HepG2 (cell line): ENCODE data around the gene HAP1. TPM values are rescaled to one million over a fixed set of nuclear protein-coding genes. Genes with fewer than 3 reads are reported as not detected.

Experiments
- ELF1 ChIP-seq: sonication (generic); formaldehyde crosslinking; IDR thresholded peaks from 2 replicates; pipeline ENCODE4 v1.4.0; 2020; ENCODE audit warnings: missing genetic modification reagents
- HMGXB4 ChIP-seq, 2 experiments: sonication (generic) in 1 of 2; formaldehyde crosslinking in 1 of 2; IDR thresholded peaks; 2 replicates each; pipeline versions ENCODE4 v1.4.0 to v1.6.1; 2018 to 2020; ENCODE audit warnings: missing genetic modification reagents in 2 of 2, borderline replicate concordance in 1 of 2, low read depth in 1 of 2, mild to moderate bottlenecking in 1 of 2, missing biosample characterization in 1 of 2
- JARID2 ChIP-seq: sonication (generic); formaldehyde crosslinking; IDR thresholded peaks from 2 replicates; pipeline ENCODE4 v1.8.1; 2023; ENCODE audit warnings: missing genetic modification reagents, inconsistent platforms; ENCODE audit not compliant: insufficient replicate concordance
- KLF15 ChIP-seq: sonication (generic); formaldehyde crosslinking; IDR thresholded peaks from 2 replicates; pipeline ENCODE4 v1.8.1; 2023; ENCODE audit warnings: borderline replicate concordance, mild to moderate bottlenecking, inconsistent platforms, missing genetic modification reagents, mixed read lengths
- KLF16 ChIP-seq, 2 experiments: sonication (generic) in 1 of 2; formaldehyde crosslinking in 1 of 2; IDR thresholded peaks; 2 replicates each; pipeline versions ENCODE4 v1.6.1 to v1.8.0; 2016 to 2023; ENCODE audit warnings: missing genetic modification reagents in 2 of 2, missing compliant biosample characterization in 1 of 2
- KMT2A ChIP-seq: sonication (generic); formaldehyde crosslinking; IDR thresholded peaks from 2 replicates; pipeline ENCODE4 v1.4.0; 2020; ENCODE audit warnings: missing genetic modification reagents
- MED13 ChIP-seq: sonication (generic); formaldehyde crosslinking; IDR thresholded peaks from 2 replicates; pipeline ENCODE4 v1.5.0; 2020; ENCODE audit warnings: missing genetic modification reagents
- NKX3-1 ChIP-seq: sonication (generic); formaldehyde crosslinking; IDR thresholded peaks from 2 replicates; pipeline ENCODE4 v1.5.0; 2020; ENCODE audit warnings: missing genetic modification reagents
- PHF5A ChIP-seq: IDR thresholded peaks from one replicate; pipeline ENCODE4 v1.6.1; 2018; ENCODE audit warnings: low read depth, missing genetic modification reagents; ENCODE audit not compliant: unreplicated experiment
- PPARG ChIP-seq: conservative IDR thresholded peaks from 2 replicates; pipeline ENCODE4 v1.6.1; 2016; ENCODE audit warnings: missing biosample characterization, missing genetic modification reagents
- RFXAP ChIP-seq: sonication (generic); formaldehyde crosslinking; IDR thresholded peaks from 2 replicates; pipeline ENCODE4 v1.4.0; 2020; ENCODE audit warnings: missing genetic modification reagents, borderline replicate concordance
- SALL1 ChIP-seq: sonication (generic); formaldehyde crosslinking; IDR thresholded peaks from 2 replicates; pipeline ENCODE4 v1.8.0; 2022; ENCODE audit warnings: mild to moderate bottlenecking, missing genetic modification reagents
- SAP130 ChIP-seq: IDR thresholded peaks from 2 replicates; pipeline ENCODE4 v1.6.1; 2016; ENCODE audit warnings: low read depth
- SIX1 ChIP-seq: sonication (generic); formaldehyde crosslinking; IDR thresholded peaks from 2 replicates; pipeline ENCODE4 v1.4.0; 2020; ENCODE audit warnings: missing genetic modification reagents, borderline replicate concordance
- SP4 ChIP-seq: sonication (generic); formaldehyde crosslinking; IDR thresholded peaks from 2 replicates; pipeline ENCODE4 v1.8.1; 2023; ENCODE audit warnings: mild to moderate bottlenecking, missing genetic modification reagents
- XRCC5 ChIP-seq: fragments of 200-400 bp; formaldehyde crosslinking; optimal IDR thresholded peaks from 2 replicates; pipeline ENCODE3; 2017; ENCODE audit warnings: mild to moderate bottlenecking, low read length
- ZBTB7A ChIP-seq: sonication (generic); formaldehyde crosslinking; IDR thresholded peaks from 2 replicates; pipeline ENCODE4 v1.8.0; 2022; ENCODE audit warnings: mild to moderate bottlenecking, missing genetic modification reagents
- ZNF510 ChIP-seq: sonication (generic); formaldehyde crosslinking; IDR thresholded peaks from 2 replicates; pipeline ENCODE4 v1.4.0; 2020; ENCODE audit warnings: low read depth, mild to moderate bottlenecking, missing genetic modification reagents
- ZNF792 ChIP-seq: IDR thresholded peaks from 2 replicates; pipeline ENCODE4 v1.6.1; 2016
- polyA plus RNA-seq, 8 experiments: library from polyadenylated mRNA; depleted of rRNA in 3 of 8; stranded (reverse) in 7 of 8; unstranded in 1 of 8; fragments of >200 nt; fragmentation: Illumina TruSeq in 4 of 8; extraction: Trizol in 4 of 8; gene quantifications; 2 replicates each; pipeline versions ENCODE4 v1.2.1 to v1.2.3, GENCODE V29; 2011 to 2016; ENCODE audit warnings: low read depth in 4 of 8, missing spikeins in 1 of 8, mixed read lengths in 1 of 8; ENCODE audit not compliant: insufficient read depth in 1 of 8
- total RNA-seq, 5 experiments: library from RNA; depleted of rRNA; stranded (reverse); fragments of >200 nt; fragmentation: Illumina TruSeq; extraction: Trizol; gene quantifications; 2 replicates each; pipeline ENCODE4 v1.2.3, GENCODE V29; 2016; ENCODE audit warnings: low read depth in 1 of 5
- TF ChIP-seq, protein P1 (sequence below): sonication (generic); formaldehyde crosslinking; IDR thresholded peaks from 2 replicates; pipeline ENCODE4 v1.4.0; 2020; ENCODE audit warnings: missing genetic modification reagents, borderline replicate concordance
- TF ChIP-seq, protein P2 (sequence below): sonication (generic); formaldehyde crosslinking; IDR thresholded peaks from 2 replicates; pipeline ENCODE4 v1.4.0; 2020; ENCODE audit warnings: low read depth, missing genetic modification reagents

HAP1 gene
- total and polyA plus RNA-seq, 2 of the 13 experiments (the other 11 are each of a cell fraction or from before 2014, with no cell fraction given), result 0.07 TPM

GRCh38 chr17:41777574-41778188 lies 43.2 kb upstream of the HAP1 start (continued):
- TF ChIP-seq KLF16 (CRISPR knock-in tag; IDR thresholded peaks at IDR 0.05), result peak in 1 of 2 experiments; percentile 48; a peak in 1 of 4 replicates
- peak; percentile 76; the same call in 1 of the 2 replicates for TF ChIP-seq ZBTB7A (CRISPR knock-in tag)
- TF ChIP-seq SIX1 (CRISPR knock-in tag), result 0 out of 2 replicates have a peak, but pooled peaks have one; percentile 13
- TF ChIP-seq RFXAP, result 0 out of 2 replicates have a peak, but pooled peaks have one; percentile 25
- no peak for TF ChIP-seq ZNF510 (CRISPR knock-in tag)
- TF ChIP-seq MED13 (CRISPR knock-in tag), result 0 out of 2 replicates have a peak, but pooled peaks have one; percentile 28
- peak; percentile 82 for TF ChIP-seq SAP130 (CRISPR knock-in tag)
- TF ChIP-seq ZNF792 (CRISPR knock-in tag), result 0 out of 2 replicates have a peak, but pooled peaks have one; percentile 27
- 0 out of 2 replicates have a peak, but pooled peaks have one; percentile 12 for TF ChIP-seq SP4 (CRISPR knock-in tag)
- 0 out of 2 replicates have a peak, but pooled peaks have one; percentile 64 for TF ChIP-seq KMT2A
- peak; percentile 61; the same call in 1 of the 2 replicates for TF ChIP-seq KLF15 (CRISPR knock-in tag)
- TF ChIP-seq, protein P1, sequence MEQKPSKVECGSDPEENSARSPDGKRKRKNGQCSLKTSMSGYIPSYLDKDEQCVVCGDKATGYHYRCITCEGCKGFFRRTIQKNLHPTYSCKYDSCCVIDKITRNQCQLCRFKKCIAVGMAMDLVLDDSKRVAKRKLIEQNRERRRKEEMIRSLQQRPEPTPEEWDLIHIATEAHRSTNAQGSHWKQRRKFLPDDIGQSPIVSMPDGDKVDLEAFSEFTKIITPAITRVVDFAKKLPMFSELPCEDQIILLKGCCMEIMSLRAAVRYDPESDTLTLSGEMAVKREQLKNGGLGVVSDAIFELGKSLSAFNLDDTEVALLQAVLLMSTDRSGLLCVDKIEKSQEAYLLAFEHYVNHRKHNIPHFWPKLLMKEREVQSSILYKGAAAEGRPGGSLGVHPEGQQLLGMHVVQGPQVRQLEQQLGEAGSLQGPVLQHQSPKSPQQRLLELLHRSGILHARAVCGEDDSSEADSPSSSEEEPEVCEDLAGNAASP (CRISPR knock-in tag), result peak; percentile 44
- TF ChIP-seq HMGXB4 (CRISPR knock-in tag; IDR thresholded peaks at IDR 0.05; ENCODE audit: borderline replicate concordance in 1 of 2, low read depth in 1 of 2), result peak in 1 of 2 experiments; percentile 65; a peak in 2 of 4 replicates
- peak; percentile 28; the same call in 1 of the 2 replicates for TF ChIP-seq ELF1
- TF ChIP-seq PPARG (CRISPR knock-in tag), result 0 out of 2 replicates have a peak, but pooled peaks have one; percentile 35
- TF ChIP-seq, protein P2, sequence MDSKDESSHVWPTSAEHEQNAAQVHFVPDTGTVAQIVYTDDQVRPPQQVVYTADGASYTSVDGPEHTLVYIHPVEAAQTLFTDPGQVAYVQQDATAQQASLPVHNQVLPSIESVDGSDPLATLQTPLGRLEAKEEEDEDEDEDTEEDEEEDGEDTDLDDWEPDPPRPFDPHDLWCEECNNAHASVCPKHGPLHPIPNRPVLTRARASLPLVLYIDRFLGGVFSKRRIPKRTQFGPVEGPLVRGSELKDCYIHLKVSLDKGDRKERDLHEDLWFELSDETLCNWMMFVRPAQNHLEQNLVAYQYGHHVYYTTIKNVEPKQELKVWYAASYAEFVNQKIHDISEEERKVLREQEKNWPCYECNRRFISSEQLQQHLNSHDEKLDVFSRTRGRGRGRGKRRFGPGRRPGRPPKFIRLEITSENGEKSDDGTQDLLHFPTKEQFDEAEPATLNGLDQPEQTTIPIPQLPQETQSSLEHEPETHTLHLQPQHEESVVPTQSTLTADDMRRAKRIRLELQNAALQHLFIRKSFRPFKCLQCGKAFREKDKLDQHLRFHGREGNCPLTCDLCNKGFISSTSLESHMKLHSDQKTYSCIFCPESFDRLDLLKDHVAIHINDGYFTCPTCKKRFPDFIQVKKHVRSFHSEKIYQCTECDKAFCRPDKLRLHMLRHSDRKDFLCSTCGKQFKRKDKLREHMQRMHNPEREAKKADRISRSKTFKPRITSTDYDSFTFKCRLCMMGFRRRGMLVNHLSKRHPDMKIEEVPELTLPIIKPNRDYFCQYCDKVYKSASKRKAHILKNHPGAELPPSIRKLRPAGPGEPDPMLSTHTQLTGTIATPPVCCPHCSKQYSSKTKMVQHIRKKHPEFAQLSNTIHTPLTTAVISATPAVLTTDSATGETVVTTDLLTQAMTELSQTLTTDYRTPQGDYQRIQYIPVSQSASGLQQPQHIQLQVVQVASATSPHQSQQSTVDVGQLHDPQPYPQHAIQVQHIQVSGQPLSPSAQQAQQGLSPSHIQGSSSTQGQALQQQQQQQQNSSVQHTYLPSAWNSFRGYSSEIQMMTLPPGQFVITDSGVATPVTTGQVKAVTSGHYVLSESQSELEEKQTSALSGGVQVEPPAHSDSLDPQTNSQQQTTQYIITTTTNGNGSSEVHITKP, result peak; percentile 56
- TF ChIP-seq JARID2 (CRISPR knock-in tag), result peak; percentile 79
- TF ChIP-seq SALL1 (CRISPR knock-in tag), result peak; percentile 65; the same call in 1 of the 2 replicates
- peak; percentile 26 for TF ChIP-seq PHF5A (CRISPR knock-in tag)
- peak; percentile 45 for TF ChIP-seq XRCC5
- peak; percentile 27; the same call in 1 of the 2 replicates for TF ChIP-seq NKX3-1 (CRISPR knock-in tag)
